DND-41 (cell line): ENCODE measurements around the gene ZSWIM5.

Experiments
- ATAC-seq: fragments of 200-7000 bp; cut with Tn5 transposase; 3 replicates; pipeline ENCODE4 v1.9.1; 2021; ENCODE audit warnings: low read depth; ENCODE audit not compliant: insufficient read depth
- DNase-seq: peaks from one replicate; pipeline ENCODE4 v3.0.0-alpha.2; 2020
- H2AFZ ChIP-seq: 2 replicates; pipeline ENCODE4 v1.6.0; 2012; ENCODE audit warnings: low read depth, low read length
- H3K27ac ChIP-seq: 2 replicates; pipeline ENCODE4 v1.5.1; 2012; ENCODE audit warnings: low read length, inconsistent platforms
- H3K27me3 ChIP-seq: fragments of 200-600 bp; sonication (generic); 2 replicates; pipeline ENCODE4 v1.6.0; 2012; ENCODE audit warnings: low read length, mild to moderate bottlenecking, inconsistent platforms; ENCODE audit not compliant: insufficient read depth, poor library complexity
- H3K36me3 ChIP-seq: 2 replicates; pipeline ENCODE4 v1.5.1; 2012; ENCODE audit warnings: low read length, inconsistent platforms; ENCODE audit not compliant: insufficient read depth
- H3K4me1 ChIP-seq: 2 replicates; pipeline ENCODE4 v1.5.1; 2012; ENCODE audit warnings: mild to moderate bottlenecking, low read length; ENCODE audit not compliant: insufficient read depth
- H3K4me2 ChIP-seq: 2 replicates; pipeline ENCODE4 v1.6.0; 2012; ENCODE audit warnings: mild to moderate bottlenecking, moderate library complexity, low read length, inconsistent platforms; ENCODE audit not compliant: insufficient read depth
- H3K4me3 ChIP-seq, 2 experiments: fragments of 200-600 bp in 1 of 2; shearing (Covaris generic) in 1 of 2; 2 replicates each; pipeline ENCODE4 v1.5.1; 2012 to 2016; ENCODE audit warnings: inconsistent platforms in 2 of 2, low read length in 2 of 2, mild to moderate bottlenecking in 2 of 2, low read depth in 1 of 2, moderate library complexity in 1 of 2
- H3K79me2 ChIP-seq: 2 replicates; pipeline ENCODE4 v1.6.0; 2012; ENCODE audit warnings: low read length, inconsistent platforms; ENCODE audit not compliant: insufficient read depth
- H3K9ac ChIP-seq: 2 replicates; pipeline ENCODE4 v1.6.0; 2012; ENCODE audit warnings: low read depth, mild to moderate bottlenecking, inconsistent platforms, low read length, moderate library complexity
- H3K9me3 ChIP-seq: 2 replicates; pipeline ENCODE4 v1.5.1; 2012; ENCODE audit warnings: low read length, moderate library complexity, mild to moderate bottlenecking, inconsistent platforms; ENCODE audit not compliant: insufficient read depth, severe bottlenecking
- H4K20me1 ChIP-seq: 2 replicates; pipeline ENCODE4 v1.6.0; 2012; ENCODE audit warnings: low read length; ENCODE audit not compliant: insufficient read depth
- EZH2 ChIP-seq: IDR thresholded peaks from 3 replicates; pipeline ENCODE4 v1.6.1; 2012; ENCODE audit warnings: borderline replicate concordance, low read depth, mild to moderate bottlenecking, moderate library complexity, low read length, inconsistent platforms; ENCODE audit not compliant: severe bottlenecking
- TF ChIP-seq, protein P1 (sequence below): IDR thresholded peaks from 2 replicates; pipeline ENCODE4 v1.5.1; 2012; ENCODE audit warnings: borderline replicate concordance, low read length, moderate library complexity, mild to moderate bottlenecking; ENCODE audit not compliant: poor library complexity, severe bottlenecking; ENCODE audit errors: extremely low read depth

ZSWIM5 gene

DNA sequence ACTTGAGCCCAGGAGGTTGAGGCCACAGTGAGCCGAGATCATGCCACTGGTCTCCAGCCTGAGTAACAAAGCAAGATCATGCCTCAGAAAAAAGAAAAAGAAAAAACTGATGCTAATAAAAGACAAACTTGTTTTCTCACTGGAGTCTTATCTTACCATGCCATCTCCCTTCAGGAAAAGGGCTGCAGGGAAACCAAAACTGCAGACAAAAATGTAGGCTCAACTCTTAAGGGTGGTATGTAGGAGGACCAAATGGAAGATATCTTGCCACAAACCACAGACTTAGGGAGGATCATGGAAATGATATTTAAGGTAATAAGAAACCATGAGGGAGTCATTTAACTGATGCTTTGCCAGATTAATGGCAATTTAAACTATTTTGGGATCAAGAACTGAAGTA is 161.5 kb downstream of the ZSWIM5 start:
- H3K79me2 ChIP-seq = no peaks in the 10 kb centered on the region
- TF ChIP-seq, protein P1, sequence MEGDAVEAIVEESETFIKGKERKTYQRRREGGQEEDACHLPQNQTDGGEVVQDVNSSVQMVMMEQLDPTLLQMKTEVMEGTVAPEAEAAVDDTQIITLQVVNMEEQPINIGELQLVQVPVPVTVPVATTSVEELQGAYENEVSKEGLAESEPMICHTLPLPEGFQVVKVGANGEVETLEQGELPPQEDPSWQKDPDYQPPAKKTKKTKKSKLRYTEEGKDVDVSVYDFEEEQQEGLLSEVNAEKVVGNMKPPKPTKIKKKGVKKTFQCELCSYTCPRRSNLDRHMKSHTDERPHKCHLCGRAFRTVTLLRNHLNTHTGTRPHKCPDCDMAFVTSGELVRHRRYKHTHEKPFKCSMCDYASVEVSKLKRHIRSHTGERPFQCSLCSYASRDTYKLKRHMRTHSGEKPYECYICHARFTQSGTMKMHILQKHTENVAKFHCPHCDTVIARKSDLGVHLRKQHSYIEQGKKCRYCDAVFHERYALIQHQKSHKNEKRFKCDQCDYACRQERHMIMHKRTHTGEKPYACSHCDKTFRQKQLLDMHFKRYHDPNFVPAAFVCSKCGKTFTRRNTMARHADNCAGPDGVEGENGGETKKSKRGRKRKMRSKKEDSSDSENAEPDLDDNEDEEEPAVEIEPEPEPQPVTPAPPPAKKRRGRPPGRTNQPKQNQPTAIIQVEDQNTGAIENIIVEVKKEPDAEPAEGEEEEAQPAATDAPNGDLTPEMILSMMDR = no peak
- no peak for TF ChIP-seq EZH2
- H3K4me1 ChIP-seq = no peaks in the 10 kb centered on the region
- H3K4me3 ChIP-seq = no peak overlapping the region
- no peak overlapping the region for H3K9ac ChIP-seq
- no peaks in the 10 kb centered on the region for H3K9me3 ChIP-seq
- no peak for ATAC-seq
- H2AFZ ChIP-seq = no peak overlapping the region
- no peaks in the 10 kb centered on the region for H3K27me3 ChIP-seq
- DNase-seq = no peak
- no peaks in the 10 kb centered on the region for H4K20me1 ChIP-seq
- H3K36me3 ChIP-seq = no peaks in the 10 kb centered on the region
- no peak overlapping the region for H3K4me2 ChIP-seq
- H3K27ac ChIP-seq = no peak overlapping the region

DNA sequence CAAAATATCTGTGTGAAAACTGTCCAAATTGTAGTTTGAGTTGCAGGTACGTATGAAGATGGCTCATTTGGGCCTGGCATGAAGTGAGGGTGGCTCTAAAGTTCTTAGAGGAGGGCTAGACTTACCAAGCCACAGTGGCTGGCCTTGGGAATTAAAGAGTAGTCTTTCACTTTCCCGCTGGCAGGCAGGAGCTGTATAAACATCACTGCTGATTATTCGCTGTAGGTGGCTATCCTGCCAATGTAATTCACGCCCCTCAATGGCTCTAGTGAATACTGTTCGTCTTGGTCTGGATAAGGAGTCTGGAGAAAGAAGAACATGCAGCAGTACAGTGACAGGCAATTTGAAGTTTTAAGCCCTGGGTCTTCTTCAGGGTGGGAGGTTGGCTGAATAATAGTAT is 163.3 kb downstream of the ZSWIM5 start:
- H3K9me3 ChIP-seq = no peaks in the 10 kb centered on the region
- no peak overlapping the region for H2AFZ ChIP-seq
- no peak for DNase-seq
- no peak overlapping the region for H3K9ac ChIP-seq
- no peaks in the 10 kb centered on the region for H3K27me3 ChIP-seq
- no peak overlapping the region for H3K4me2 ChIP-seq
- H4K20me1 ChIP-seq = no peaks in the 10 kb centered on the region
- H3K4me1 ChIP-seq = no peaks in the 10 kb centered on the region
- ATAC-seq = no peak
- no peak overlapping the region for H3K27ac ChIP-seq
- TF ChIP-seq, protein P1 = no peak
- TF ChIP-seq EZH2 = no peak
- H3K79me2 ChIP-seq = no peaks in the 10 kb centered on the region
- no peak overlapping the region for H3K4me3 ChIP-seq
- H3K36me3 ChIP-seq = no peaks in the 10 kb centered on the region

GRCh38 chr1:45040297-45040696 is 166.1 kb downstream of the ZSWIM5 start:
- H3K9me3 ChIP-seq = no peaks in the 10 kb centered on the region
- no peaks in the 10 kb centered on the region for H3K79me2 ChIP-seq
- H2AFZ ChIP-seq = no peak overlapping the region
- no peak overlapping the region for H3K4me3 ChIP-seq
- no peaks in the 10 kb centered on the region for H3K4me1 ChIP-seq
- H4K20me1 ChIP-seq = no peaks in the 10 kb centered on the region
- H3K27ac ChIP-seq = no peak overlapping the region
- ATAC-seq = no peak
- no peaks in the 10 kb centered on the region for H3K36me3 ChIP-seq
- no peaks in the 10 kb centered on the region for H3K27me3 ChIP-seq
- no peak for DNase-seq
- H3K4me2 ChIP-seq = no peak overlapping the region
- no peak overlapping the region for H3K9ac ChIP-seq
- no peak for TF ChIP-seq EZH2
- TF ChIP-seq, protein P1 = no peak
